ENCODE results near the gene QSOX2. TPM values are rescaled to one million over a fixed set of nuclear protein-coding genes. Genes with fewer than 3 reads are reported as not detected.

The QSOX2 gene
- 11.0 TPM for total RNA-seq

DNA sequence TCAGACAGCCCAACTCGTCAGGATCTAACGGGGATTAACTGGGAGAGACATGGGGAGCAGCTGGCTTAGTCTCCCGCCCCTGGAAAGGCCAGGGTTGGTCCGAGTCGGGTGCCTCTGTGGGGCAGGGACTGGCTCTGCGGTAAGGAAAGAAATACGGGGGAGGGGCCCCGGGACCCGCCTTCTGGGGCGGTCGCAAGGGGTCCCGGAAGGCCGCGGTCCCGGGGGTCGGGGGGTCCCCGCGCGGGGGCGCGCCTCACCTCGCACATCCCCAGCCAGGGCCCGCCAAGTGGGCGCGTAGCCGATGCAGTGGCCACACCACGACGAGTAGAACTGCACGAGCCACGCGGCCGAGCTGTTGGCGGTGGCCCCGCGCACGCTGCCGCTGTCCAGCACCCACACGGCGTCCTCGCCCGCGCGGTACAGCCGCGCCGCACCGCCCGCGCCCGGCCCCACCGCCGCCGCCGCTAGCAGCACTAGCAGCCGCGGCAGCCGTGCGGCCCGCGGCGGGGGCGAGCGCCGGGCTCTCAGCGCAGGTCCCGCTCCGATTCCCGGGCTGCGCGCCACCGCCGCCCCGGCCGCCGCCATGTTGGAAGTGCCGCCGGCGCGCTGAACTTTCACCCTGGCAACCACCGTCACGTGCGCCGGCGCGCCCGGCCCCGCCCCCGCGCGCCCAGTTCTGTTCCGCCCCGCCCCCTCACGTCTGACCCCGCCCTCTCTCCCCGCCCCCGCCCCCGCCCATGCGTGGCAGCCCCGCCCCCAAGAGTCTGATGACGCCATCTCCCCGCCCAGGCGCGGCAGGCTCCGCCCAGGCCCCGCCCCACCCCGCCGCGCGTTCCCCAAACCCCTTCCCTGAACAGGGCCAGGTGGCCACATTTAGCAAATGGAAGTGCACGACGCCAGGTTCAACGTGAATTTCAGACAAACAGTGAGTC lies at the start of gene QSOX2:
Gene QSOX2, minus strand, starts transcription at position 594 of the 932 bp plus-strand sequence. Its CDS starts 9 bp downstream, at position 585.
- DNase-seq (ENCODE audit: low read depth in 2 of 3, low spot score in 2 of 3) = peak; percentile 74 to 82 (median 76)

- DNase-seq (ENCODE audit: low read depth in 2 of 3, low spot score in 2 of 3) = no peak
Measured at GRCh38 chr9:136295055-136295454, 49.4 kb upstream of the QSOX2 start.

GRCh38 chr9:136294437-136294836 lies 48.8 kb upstream of the QSOX2 start:
- DNase-seq (ENCODE audit: low read depth in 2 of 3, low spot score in 2 of 3) = no peak

DNA sequence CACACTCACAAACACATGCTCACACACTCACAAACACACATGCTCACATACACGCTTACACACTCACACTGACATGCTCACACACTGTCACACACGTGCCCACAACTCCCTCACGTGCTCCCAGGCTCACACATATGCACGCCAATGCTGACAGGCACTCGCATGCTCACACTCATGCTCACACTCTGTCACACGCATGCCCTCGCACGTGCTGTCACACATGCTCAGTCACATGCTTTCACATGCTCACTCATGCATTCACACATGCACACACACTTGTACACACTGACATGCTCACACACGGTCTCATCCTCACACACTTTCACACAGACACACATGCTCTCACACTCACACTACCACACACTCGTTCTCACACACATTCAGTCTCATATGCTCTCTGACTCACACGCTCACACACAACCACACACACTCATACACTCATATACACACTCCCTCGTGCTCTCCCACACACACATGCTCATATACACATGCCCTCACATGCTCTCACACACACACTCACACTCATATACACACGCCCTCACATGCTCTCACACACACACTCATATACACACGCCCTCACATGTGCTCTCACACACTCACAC lies 48.0 kb upstream of the QSOX2 start:
- DNase-seq (ENCODE audit: low read depth in 2 of 3, low spot score in 2 of 3) = no peak

DNA sequence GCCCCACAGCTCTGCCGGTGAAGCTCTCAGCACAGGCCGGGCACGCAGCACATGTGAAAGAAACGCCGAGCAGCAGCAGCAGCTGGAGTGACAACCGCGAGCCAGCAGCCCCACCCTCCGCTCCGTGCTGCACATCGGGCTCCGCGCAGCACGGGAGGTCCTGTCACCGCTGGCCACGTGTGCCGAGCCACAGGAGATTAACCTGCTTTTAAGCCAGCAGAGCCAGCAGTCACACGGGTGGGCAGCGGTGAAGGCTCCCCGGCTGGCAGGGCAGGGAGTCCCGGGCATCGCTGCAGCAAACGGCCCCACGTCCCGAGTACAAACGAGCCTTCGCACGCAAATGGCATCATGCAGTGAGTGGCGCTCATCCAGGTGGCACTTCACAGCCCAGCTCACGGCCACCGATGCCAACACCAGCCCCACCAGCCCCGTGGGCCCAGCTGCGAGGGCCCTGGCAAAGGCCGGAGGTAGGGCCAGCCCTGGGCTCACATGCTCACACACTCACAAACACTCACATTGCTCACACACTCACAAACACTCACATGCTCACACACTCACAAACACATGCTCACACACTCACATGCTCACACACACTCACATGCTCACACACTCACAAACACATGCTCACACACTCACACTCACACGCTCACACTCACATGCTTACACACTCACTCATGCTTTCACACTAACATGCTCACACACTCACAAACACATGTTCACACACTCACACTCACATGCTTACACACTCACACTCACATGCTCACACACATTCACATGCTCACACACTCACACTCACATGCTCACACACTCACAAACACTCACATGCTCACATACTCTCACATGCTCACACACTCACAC lies 47.2 kb upstream of the QSOX2 start:
- no peak for DNase-seq (ENCODE audit: low read depth in 2 of 3, low spot score in 2 of 3)

GRCh38 chr9:136292026-136292538 lies 46.5 kb upstream of the QSOX2 start:
- DNase-seq (ENCODE audit: low read depth in 2 of 3, low spot score in 2 of 3) = no peak

- DNase-seq (ENCODE audit: low read depth in 2 of 3, low spot score in 2 of 3) = no peak
Measured at GRCh38 chr9:136291306-136292025, 45.9 kb upstream of the QSOX2 start.

GRCh38 chr9:136290508-136291000 lies 44.9 kb upstream of the QSOX2 start:
- DNase-seq (ENCODE audit: low read depth in 2 of 3, low spot score in 2 of 3) = no peak

- DNase-seq (ENCODE audit: low read depth in 2 of 3, low spot score in 2 of 3) = no peak
Measured at GRCh38 chr9:136289651-136290507, 44.3 kb upstream of the QSOX2 start.

- no peak for DNase-seq (ENCODE audit: low read depth in 2 of 3, low spot score in 2 of 3)
Measured at GRCh38 chr9:136287960-136288753, 42.5 kb upstream of the QSOX2 start.

DNA sequence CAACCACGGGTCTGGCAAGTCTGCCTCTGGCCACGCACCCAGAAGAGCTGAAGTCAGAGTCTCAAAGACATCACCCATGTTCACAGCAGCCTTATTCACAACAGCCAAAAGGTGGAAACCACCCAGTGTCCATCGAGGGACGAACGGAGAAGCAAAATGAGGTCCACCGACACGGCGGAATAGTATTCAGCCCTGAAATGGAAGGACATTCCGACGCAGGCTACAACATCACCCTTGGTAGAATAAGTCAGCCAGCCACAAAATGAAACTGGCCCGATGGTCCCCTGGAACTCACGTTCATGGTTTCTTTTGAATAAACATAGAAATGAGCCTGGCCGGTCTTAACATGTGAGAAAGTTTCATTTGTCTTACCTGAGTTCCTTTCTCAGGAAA lies 41.4 kb upstream of the QSOX2 start:
- no peak for DNase-seq (ENCODE audit: low read depth in 2 of 3, low spot score in 2 of 3)

- no peak for DNase-seq (ENCODE audit: low read depth in 2 of 3, low spot score in 2 of 3)
Measured at GRCh38 chr9:136286359-136286986, 40.9 kb upstream of the QSOX2 start.

GRCh38 chr9:136285501-136286358 lies 40.1 kb upstream of the QSOX2 start:
- no peak for DNase-seq (ENCODE audit: low read depth in 2 of 3, low spot score in 2 of 3)

- DNase-seq (ENCODE audit: low read depth in 2 of 3, low spot score in 2 of 3) = no peak
Measured at GRCh38 chr9:136284951-136285350, 39.3 kb upstream of the QSOX2 start.

DNA sequence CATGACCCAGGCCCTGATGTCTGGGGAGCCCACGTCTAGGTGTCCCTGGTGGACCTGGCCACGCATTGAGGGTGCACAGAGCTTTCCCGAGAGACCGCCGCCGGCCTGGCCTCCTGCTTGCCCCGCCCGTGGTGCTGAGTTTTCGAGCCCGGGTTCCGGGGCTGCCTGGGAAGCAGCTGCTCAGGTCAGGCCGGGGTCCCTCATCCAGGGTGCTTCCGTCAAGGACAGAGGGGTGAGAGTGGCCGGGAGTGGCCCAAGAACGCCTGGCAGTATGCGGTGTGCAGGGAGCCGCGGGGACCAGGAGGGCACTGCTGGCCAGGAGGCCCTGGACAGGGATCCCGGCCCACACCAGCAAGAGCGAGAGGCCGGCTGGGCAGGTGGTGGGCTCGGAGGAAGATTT lies 38.7 kb upstream of the QSOX2 start:
- DNase-seq (ENCODE audit: low read depth in 2 of 3, low spot score in 2 of 3) = no peak

GRCh38 chr9:136283291-136284235 lies 38.0 kb upstream of the QSOX2 start:
- peak; percentile 49 to 86 (median 78) for DNase-seq (ENCODE audit: low read depth in 2 of 3, low spot score in 2 of 3)

Measured in hematopoietic multipotent progenitor cell (in vitro differentiated cells).